ENCODE measurements around the gene RSRP1.
"Not testable (repeated sequence)": the region's sequence is repeated elsewhere in the genome, so short reads cannot be mapped to it uniquely, and the experiment has no call there.

Gene RSRP1

DNA sequence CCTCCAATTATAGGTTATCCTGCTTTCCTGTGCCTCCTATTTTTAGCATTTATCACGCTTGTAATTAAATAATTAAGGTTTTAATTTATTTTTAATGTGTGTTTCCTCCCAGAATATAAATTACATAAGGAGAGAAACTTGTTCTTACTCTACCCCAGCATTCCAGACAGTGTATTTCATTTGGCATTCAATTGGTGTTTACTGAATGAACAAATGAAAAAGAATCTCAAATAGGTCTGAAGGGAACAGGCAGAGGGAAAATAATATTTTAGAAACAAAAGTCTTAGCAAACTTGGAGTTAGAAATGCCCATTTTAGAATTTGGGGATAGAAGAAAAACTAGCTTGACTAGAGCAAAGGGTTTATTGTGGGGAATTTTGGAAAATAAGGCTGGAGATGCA is 9.9 kb upstream of the RSRP1 start:
- TF ChIP-seq POLR2A (IDR thresholded peaks at IDR 0.05; ENCODE audit: low read length) (no peak), GATA1 (IDR thresholded peaks at IDR 0.05; ENCODE audit: low read depth, low read length) (no peak)
- no peak for DNase-seq

DNA sequence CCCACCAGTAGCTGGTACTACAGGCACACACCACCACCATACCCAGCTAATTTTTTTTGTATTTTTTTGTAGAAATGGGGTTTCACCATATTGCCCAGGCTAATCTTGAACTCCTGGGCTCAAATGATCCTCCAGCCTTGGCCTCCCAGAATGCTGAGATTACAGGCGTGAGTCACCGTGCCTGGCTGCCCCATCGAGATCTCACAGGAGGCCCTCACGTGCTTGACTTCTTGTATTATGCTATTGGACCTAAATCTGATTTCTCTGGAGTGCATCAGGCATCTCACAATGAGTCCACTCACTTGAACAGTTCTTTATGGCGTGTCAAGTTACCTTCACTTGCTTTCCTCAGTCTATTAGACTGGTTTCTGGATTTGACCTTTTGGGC is 9.3 kb upstream of the RSRP1 start:
- peak in 1 of 2 experiments; percentile 33 for DNase-seq
- TF ChIP-seq POLR2A (IDR thresholded peaks at IDR 0.05; ENCODE audit: low read length) (no peak), GATA1 (IDR thresholded peaks at IDR 0.05; ENCODE audit: low read depth, low read length) (no peak)

GRCh38 chr1:25255706-25256577 is 8.7 kb upstream of the RSRP1 start:
- no peak for TF ChIP-seq GATA1 (IDR thresholded peaks at IDR 0.05; ENCODE audit: low read depth, low read length)
- TF ChIP-seq POLR2A (IDR thresholded peaks at IDR 0.05; ENCODE audit: low read length) = no peak

DNA sequence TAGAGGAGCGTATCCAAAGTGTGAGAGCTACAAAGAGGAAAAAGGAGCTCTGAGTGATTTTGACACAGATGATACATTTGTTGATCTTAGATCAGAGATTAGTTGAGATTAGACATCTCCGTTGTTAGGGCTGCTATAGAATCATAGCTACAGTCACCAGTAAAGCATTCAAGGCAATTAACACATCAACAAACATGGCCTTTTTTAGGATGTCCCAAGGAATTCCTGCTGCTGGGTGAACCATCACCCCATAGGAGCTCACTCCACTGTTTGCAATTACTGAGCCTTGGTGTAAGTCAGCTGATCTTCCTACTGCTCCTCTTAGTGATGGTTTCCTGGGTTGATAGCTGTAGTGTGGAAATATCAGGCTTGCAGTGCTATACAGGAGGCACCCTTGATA is 6.7 kb upstream of the RSRP1 start:
- no peak for DNase-seq

More at GRCh38 chr1:25255706-25256577, 8.7 kb upstream of the RSRP1 start:
- DNase-seq = no peak

DNA sequence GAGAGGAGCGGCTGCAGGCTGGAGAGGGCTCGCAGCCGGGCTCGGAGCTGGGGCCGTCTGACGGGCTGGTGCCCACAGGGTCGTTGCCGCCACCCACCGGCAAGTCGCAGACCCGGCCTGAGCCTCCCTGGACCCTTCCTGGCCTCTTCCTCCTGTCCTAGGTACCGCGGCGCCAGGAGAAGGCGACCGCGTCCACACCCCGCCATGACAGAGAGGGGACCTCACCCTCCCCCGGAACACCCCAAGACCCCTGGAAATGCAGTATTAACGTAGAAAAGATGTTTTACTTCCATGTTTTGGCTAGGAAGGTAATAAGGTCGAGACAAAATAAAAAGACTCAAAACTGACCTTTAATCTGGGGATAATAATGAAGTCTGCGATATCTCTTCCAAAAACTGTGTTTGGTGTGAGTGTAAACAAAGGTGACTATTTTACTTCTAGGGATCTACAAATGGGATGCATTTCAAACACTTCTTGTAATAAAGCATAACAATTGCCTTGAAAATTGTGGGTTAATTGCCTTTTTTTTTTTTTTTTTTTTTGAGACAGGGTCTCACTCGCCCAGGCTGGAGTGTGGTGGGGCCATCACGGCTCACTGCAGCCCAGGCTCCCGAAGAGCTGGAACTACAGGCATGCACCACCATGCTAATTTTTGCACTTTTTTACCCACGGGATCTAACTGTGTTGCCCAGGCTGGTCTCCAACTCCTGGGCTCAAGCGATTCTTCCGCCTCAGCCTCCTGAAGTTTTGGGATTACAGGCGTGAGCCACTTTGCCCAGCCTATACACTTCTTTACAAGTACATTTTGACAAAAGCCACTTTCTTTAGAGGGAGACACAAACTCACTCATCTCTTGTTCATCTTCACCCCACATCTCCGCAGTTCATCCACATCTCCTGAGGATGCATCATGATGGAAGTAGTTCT is 838 bp upstream of the RSRP1 start:
- no peak for TF ChIP-seq GATA1 (IDR thresholded peaks at IDR 0.05; ENCODE audit: low read depth, low read length)
- TF ChIP-seq POLR2A (IDR thresholded peaks at IDR 0.05; ENCODE audit: low read length) = no peak
- DNase-seq = no peak

More for the DNA sequence above, 6.7 kb upstream of the RSRP1 start:
- TF ChIP-seq POLR2A (IDR thresholded peaks at IDR 0.05; ENCODE audit: low read length) = no peak
- TF ChIP-seq GATA1 (IDR thresholded peaks at IDR 0.05; ENCODE audit: low read depth, low read length) = no peak

DNA sequence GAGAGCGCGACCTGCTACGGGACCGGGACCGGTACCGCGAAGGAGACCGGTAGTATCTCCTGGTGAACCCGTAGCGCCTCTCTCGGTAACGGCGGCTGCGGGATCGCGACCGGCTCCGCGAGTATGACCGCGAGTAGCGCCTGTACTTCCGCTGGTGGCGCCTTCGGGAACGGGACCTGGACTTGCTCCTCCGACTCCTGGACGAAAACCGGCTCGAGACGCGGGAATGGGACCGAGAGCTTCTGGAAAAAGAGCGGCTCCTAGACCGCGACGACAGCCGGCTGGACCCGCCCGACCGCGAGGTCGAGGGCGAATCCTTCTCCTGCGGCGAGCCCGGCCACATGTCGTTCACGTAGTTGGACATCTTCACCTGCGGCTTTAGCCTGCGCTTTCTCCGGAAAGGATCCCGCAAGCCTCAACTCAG is 642 bp downstream of the RSRP1 start:
- TF ChIP-seq POLR2A (IDR thresholded peaks at IDR 0.05; ENCODE audit: low read length) (no peak), GATA1 (IDR thresholded peaks at IDR 0.05; ENCODE audit: low read depth, low read length) (no peak)
- DNase-seq = peak in 1 of 2 experiments; percentile 78

DNA sequence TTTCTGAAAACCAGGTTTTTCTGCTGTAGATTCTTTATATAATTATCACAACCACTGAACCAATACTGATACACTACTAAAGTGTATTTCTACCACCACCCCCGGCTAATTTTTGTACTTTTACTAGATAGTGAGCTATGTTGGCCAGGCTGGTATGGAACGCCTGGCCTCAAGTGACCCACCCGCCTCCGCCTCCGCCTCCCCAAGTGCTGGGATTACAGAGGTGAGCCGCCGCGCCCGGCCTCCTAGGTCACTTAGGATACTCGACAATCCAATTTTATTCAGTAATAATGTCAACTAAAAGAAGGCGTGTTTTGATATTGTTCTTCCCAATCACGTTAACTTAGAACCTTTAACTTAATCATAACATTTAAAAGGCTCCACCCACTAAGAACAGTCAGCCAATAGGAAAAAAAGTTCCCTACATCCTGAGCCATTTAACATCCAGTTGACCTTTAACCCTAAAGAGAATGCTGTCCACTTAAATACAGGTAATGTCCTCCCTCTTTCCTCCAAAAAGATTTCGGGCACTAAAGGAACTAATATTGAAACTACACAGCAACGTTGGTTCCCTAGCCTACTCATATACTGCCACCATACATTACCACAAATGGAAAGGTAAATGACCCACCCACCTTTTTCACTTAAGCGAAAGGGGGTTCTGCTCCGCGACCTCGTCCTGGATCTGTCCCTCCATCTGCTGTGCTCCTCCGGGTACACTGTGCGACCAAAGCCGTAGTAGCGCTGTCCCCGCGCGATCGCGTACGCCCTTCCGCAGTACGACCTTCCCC is 1.2 kb downstream of the RSRP1 start:
- TF ChIP-seq GATA1 (IDR thresholded peaks at IDR 0.05; ENCODE audit: low read depth, low read length) = no peak
- TF ChIP-seq POLR2A (IDR thresholded peaks at IDR 0.05; ENCODE audit: low read length) = no peak
- DNase-seq = peak in 1 of 2 experiments; percentile 74

GRCh38 chr1:25245393-25245792 is 1.9 kb downstream of the RSRP1 start:
- TF ChIP-seq GATA1 (IDR thresholded peaks at IDR 0.05; ENCODE audit: low read depth, low read length) (no peak), POLR2A (IDR thresholded peaks at IDR 0.05; ENCODE audit: low read length) (no peak)

DNA sequence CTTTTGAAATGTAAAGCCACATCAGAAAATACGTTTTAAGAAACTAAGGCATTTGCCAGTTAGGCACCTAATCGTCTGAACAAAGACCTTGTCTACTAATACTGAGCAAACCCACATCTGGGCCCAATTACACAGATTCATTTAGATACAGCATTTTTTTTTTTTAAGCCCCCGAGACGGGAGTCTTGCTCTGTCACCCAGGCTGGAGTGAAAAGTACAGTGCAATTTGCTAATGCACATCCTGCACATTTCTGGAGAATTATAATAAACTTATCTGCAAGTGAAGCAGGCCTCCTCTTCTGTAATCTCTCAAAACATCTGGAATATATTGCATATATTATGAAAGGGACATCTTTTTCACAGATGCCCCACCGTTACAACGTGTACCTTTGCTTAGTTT is 3.3 kb downstream of the RSRP1 start:
- TF ChIP-seq POLR2A (IDR thresholded peaks at IDR 0.05; ENCODE audit: low read length) (no peak), GATA1 (IDR thresholded peaks at IDR 0.05; ENCODE audit: low read depth, low read length) (no peak)
- peak in 1 of 2 experiments; percentile 58 for DNase-seq

More at GRCh38 chr1:25245393-25245792, 1.9 kb downstream of the RSRP1 start:
- DNase-seq = no peak

GRCh38 chr1:25239681-25240541 is 7.3 kb downstream of the RSRP1 start:
- TF ChIP-seq POLR2A (IDR thresholded peaks at IDR 0.05; ENCODE audit: low read length) = peak; percentile 85
- TF ChIP-seq GATA1 (IDR thresholded peaks at IDR 0.05; ENCODE audit: low read depth, low read length) = no peak
- peak; percentile 96 to 98 for DNase-seq

DNA sequence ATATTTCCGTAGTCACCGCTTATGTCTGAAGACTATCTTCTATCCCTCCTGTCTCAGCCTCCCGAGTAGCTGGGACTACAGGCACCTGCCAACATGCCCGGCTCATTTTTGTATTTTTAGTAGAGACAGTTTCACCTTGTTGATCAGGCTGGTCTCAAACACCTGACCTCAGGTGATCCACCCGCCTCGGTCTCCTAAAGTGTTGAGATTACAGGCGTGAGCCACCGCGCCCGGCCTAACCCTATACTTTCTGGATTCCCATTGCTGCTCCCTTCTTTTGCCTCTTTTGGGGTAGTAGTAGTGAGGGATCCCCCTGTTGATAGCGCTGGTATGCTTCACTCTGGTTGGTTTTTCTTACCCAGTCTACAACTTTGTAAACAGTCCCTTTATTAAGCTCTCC is 9.2 kb downstream of the RSRP1 start:
- TF ChIP-seq POLR2A (IDR thresholded peaks at IDR 0.05; ENCODE audit: low read length) (no peak), GATA1 (IDR thresholded peaks at IDR 0.05; ENCODE audit: low read depth, low read length) (no peak)
- DNase-seq = no peak

DNA sequence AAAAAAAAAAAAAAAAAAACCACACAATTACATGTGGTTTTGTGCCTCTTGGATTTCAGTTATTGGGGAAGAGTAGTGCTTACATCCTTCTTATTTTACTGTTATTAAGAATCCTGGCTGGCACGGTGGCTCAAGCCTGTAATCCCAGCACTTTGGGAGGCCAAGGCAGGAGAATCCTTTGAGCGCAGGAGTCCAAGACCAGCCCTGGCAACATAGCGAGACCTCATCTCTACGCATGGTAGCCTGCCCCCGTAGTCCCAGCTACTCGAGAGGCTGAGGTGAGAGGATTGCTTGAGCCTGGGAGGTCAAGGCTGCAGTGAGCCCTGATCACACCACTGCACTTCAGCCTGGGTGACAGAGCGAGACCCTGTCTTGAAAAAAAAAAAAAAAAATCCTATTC is 11.0 kb downstream of the RSRP1 start:
- not testable (repeated sequence) for DNase-seq

DNA sequence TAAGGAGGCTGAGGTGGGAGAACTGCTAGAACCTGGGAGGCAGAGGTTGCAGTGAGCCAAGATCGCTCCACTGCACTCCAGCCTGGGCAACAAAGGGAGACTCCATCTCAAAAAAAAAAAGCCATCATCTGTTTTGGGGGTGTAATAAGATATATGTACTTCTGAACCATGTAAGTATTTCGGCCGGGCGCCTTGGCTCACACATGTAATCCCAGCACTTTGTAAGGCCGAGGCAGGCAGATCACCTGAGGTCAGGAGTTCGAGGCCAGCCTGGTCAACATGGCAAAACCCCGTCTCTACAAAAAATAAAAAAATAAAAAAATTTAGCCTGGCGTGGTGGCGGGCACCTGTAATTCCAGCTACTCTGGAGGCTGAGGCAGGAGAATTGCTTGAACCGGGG is 11.8 kb downstream of the RSRP1 start:
- not testable (repeated sequence) for DNase-seq
